ENCODE measurements around the gene UNCX. TPM values are rescaled to one million over a fixed set of nuclear protein-coding genes. Genes with fewer than 3 reads are reported as not detected.

Gene UNCX
- total and polyA plus RNA-seq, 9 of the 15 experiments (the other 6 are each of a cell fraction or from before 2014, with no cell fraction given), result not detected

- ATAC-seq (no peak), FAIRE-seq (no peak), DNase-seq (ENCODE audit: extremely low read depth in 1 of 4, low spot score in 3 of 4) (no peak)
- Histone ChIP-seq H3K36me3 (ENCODE audit: control insufficient read depth, insufficient read depth, low read length) (no peaks in the 10 kb centered on the region), H3K27me3 (ENCODE audit: control insufficient read depth in 2 of 2, insufficient read depth in 2 of 2, low read length in 2 of 2) (peaks cover 48 to 60% of the 10 kb centered on the region in 2 experiments), H4K20me1 (replicated peaks; ENCODE audit: control insufficient read depth, insufficient read depth, low read length) (0 out of 2 replicates have a peak, but pooled peaks cover 13% of the 10 kb centered on the region), H3K79me2 (ENCODE audit: control insufficient read depth, insufficient read depth, low read length) (no peaks in the 10 kb centered on the region), H3K9ac (ENCODE audit: insufficient read depth in 1 of 2, low read depth in 2 of 2, low read length in 2 of 2) (no peak overlapping the region), H3K9me1 (ENCODE audit: control insufficient read depth, insufficient read depth, low read length) (no peaks in the 10 kb centered on the region), H3K27ac (ENCODE audit: extremely low read depth, low read depth, low read length) (no peak overlapping the region), H3K4me2 (ENCODE audit: insufficient read depth, low read length) (no peak overlapping the region), H3K4me3 (no peak overlapping the region), H2AFZ (ENCODE audit: low read depth, low read length) (no peak overlapping the region), H3K9me3 (replicated peaks; ENCODE audit: control insufficient read depth, insufficient read depth, low read depth, low read length) (no peaks in the 10 kb centered on the region), H3K4me1 (replicated peaks in 1 of 2; ENCODE audit: control insufficient read depth in 2 of 2, insufficient read depth in 2 of 2, low read length in 2 of 2) (peaks cover 0 to 25% of the 10 kb centered on the region in 2 experiments; a peak in 2 of 5 replicates)
- TF ChIP-seq IRF2 (CRISPR knock-in tag; IDR thresholded peaks at IDR 0.05) (no peak), SAFB2 (IDR thresholded peaks at IDR 0.05; ENCODE audit: borderline replicate concordance, low read depth, low read length, severe bottlenecking) (no peak), FOXJ3 (CRISPR knock-in tag; IDR thresholded peaks at IDR 0.05) (no peak), NCOA2 (IDR thresholded peaks at IDR 0.05; ENCODE audit: partially characterized antibody in 2 of 2) (no peak)
- TF ChIP-seq, protein P1, sequence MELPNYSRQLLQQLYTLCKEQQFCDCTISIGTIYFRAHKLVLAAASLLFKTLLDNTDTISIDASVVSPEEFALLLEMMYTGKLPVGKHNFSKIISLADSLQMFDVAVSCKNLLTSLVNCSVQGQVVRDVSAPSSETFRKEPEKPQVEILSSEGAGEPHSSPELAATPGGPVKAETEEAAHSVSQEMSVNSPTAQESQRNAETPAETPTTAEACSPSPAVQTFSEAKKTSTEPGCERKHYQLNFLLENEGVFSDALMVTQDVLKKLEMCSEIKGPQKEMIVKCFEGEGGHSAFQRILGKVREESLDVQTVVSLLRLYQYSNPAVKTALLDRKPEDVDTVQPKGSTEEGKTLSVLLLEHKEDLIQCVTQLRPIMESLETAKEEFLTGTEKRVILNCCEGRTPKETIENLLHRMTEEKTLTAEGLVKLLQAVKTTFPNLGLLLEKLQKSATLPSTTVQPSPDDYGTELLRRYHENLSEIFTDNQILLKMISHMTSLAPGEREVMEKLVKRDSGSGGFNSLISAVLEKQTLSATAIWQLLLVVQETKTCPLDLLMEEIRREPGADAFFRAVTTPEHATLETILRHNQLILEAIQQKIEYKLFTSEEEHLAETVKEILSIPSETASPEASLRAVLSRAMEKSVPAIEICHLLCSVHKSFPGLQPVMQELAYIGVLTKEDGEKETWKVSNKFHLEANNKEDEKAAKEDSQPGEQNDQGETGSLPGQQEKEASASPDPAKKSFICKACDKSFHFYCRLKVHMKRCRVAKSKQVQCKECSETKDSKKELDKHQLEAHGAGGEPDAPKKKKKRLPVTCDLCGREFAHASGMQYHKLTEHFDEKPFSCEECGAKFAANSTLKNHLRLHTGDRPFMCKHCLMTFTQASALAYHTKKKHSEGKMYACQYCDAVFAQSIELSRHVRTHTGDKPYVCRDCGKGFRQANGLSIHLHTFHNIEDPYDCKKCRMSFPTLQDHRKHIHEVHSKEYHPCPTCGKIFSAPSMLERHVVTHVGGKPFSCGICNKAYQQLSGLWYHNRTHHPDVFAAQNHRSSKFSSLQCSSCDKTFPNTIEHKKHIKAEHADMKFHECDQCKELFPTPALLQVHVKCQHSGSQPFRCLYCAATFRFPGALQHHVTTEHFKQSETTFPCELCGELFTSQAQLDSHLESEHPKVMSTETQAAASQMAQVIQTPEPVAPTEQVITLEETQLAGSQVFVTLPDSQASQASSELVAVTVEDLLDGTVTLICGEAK (IDR thresholded peaks at IDR 0.05), result no peak
- TF ChIP-seq, protein P1 (CRISPR knock-in tag; IDR thresholded peaks at IDR 0.05), result no peak
- BruUV-seq (replicated peaks), result no TSS peak
- in situ Hi-C loops (cut with MboI), result no loop called here
- WGBS (ENCODE audit: insufficient coverage, low coverage, missing lambda C conversion rate), result 5% methylated on average over 32 of the region's 37 CpGs
- ChIA-PET CTCF (ENCODE audit: low intra/inter-chr PET ratio) (interaction anchor here (0.6 to 0.7 kb wide), 2 partner anchors 173 to 241 kb away, joined by 3 read pairs; no protein-coding TSS in a partner anchor), POLR2A (no interaction called here)
- intact Hi-C loops (cut with micrococcal nuclease), result no loop called here
Measured at GRCh38 chr7:1234881-1235500, 2.3 kb downstream of the UNCX start.
